T1000 (cell line): ENCODE results near the gene PER2.

Source experiments
- DNase-seq: peaks from one replicate; lab custom pipeline; 2025; ENCODE audit warnings: mixed read lengths; lab: John Stamatoyannopoulos, UW

PER2 gene

DNA sequence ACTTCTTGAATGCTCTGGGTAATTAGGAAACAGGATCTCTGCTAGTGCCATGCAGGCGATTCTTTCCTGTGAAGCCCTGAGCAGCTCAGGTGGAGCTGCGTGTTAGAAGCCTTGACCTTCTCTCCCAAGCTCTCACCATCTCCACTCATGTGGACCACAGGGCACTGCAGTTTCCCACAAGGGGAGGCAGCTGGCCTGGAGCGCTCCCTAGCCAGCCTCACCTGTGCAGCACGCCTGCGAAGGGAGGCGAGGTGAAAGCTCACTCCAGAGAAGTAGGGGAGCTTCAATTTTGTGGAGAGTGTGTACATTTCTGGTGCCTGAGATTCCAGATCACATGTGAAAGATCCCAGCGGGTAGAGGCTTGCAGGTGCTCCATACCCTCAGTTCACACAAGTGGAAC, 37.5 kb downstream of the PER2 start:
- no peak for DNase-seq

GRCh38 chr2:238247841-238248453, 40.5 kb downstream of the PER2 start:
- no peak for DNase-seq

DNA sequence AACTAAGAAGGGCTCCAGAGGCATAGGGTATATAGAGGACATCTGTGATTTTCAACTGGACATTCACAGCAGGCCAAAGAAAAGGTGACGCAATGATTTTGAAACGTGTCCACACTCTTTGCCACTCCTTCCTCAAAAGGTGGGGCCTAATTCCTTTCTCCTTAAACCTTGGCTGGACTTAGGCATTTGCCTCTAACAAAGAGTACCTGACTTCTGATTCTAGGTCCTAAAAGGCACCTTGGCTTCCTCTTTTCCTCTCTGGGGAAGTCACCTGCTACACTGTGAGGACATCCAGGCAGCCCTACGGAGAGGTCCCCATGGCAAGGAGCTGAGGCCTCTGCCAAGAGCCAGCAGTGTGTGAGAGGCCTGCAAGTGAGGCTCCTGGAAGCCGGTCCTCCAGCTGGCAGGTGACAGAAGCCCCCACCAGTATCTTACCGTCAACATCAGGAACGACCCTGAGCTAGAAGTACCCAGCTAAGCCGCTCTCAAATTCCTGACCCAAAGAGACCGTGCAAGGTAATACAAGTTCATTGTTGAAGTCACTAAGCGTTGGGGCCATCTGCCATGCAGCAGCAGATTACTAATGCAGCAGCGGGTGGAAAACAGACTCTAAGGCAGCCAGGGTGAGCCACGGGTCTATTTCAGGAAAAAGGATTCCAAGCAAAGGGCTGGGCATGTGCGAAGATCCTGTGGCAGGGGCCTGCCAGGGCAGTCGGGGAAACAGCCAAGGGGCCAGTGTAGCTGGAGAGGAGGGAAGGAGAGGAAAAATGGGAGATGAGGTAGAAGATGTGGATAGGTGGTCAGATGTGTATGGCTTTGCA, 41.2 kb downstream of the PER2 start:
- no peak for DNase-seq

DNA sequence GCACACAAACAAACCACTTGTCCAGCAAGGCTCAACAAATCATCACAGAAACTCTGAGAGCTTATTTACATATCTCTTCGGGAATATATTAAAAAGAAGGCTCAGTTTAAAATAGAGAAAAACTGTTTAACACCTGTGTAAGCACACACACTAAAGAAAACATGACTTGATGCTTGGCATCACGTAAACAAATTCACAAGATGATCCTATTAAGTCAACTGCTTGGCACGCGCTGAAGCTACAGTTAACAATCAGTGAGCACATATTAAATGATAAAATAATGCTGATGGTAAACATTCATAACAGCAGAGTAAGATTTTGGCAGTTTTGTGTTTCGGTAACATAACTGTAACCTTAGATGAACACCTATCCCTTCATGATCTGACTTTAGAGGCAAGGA, 44.3 kb downstream of the PER2 start:
- DNase-seq = no peak

- no peak for DNase-seq
Observed at GRCh38 chr2:238243496-238244076, 44.8 kb downstream of the PER2 start.

GRCh38 chr2:238242731-238243495, 45.5 kb downstream of the PER2 start:
- DNase-seq = no peak

GRCh38 chr2:238241970-238242369, 46.4 kb downstream of the PER2 start:
- no peak for DNase-seq

- no peak for DNase-seq
Observed at GRCh38 chr2:238240757-238241711, 47.4 kb downstream of the PER2 start.

GRCh38 chr2:238239863-238240756, 48.3 kb downstream of the PER2 start, which contains the start of gene HES6:
Gene HES6, minus strand, starts transcription at chr2:238240038. Its CDS starts 133 bp downstream, at chr2:238239905.
- peak; percentile 73 for DNase-seq

GRCh38 chr2:238239543-238239862, 48.9 kb downstream of the PER2 start:
- DNase-seq = no peak

DNA sequence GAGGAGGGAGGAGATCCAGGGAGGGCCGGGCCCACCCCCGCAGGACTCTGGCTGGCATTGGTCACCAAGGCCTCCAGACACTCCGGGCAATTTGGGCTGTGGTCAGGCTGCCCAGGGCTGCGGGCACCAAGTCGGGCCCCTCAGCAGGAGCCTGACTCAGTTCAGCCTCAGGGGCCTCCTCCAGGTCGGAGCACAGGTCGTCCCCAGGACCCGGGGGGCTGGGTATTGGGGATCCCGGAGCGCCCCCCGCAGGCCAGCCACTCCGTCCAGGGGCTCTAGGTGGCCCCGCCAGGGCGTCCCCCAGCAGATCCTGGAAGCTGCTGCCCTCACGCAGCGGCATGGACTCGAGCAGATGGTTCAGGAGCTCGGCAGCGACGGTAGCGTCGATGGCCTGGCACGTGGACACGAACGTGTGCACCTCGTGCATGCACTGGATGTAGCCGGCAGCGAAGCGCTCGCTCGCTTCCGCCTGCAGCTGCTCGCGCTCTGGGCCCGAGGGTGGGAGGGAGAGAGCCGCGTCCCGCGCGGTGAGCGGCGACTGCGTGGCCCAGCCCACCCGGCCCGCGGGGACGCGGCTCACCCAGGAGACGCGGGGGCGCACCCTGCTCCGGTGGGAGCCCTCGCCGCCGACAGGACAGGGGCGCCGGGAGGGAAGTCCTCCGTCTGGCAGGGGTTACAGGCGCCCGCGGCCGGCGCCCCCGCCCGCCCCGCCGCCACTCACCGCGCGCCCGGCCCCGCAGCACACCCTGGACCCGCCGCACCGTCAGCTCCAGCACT, 49.5 kb downstream of the PER2 start:
- no peak for DNase-seq

GRCh38 chr2:238238311-238238765, 50.1 kb downstream of the PER2 start:
- no peak for DNase-seq

GRCh38 chr2:238237431-238238135, 50.8 kb downstream of the PER2 start:
- no peak for DNase-seq

DNA sequence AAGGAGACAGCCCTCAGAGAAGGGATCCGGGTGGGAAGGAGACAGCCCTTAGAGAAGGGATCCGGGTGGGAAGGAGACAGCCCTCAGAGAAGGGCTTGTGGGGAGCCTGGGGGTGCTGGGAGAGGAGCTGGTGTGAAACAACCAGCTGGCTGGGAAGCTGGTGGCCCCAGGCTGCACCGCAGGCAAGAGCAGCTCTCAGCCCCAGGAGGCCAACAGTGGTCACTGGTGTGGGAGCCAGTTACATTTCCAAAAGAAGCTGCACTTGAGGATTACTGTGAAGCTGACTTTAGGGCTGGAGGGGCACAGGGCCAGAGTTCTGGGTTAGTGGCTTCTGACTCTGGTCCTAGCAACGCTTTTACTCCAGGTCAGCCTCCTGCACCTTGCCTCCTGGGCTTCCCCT, 51.8 kb downstream of the PER2 start:
- DNase-seq = no peak

DNA sequence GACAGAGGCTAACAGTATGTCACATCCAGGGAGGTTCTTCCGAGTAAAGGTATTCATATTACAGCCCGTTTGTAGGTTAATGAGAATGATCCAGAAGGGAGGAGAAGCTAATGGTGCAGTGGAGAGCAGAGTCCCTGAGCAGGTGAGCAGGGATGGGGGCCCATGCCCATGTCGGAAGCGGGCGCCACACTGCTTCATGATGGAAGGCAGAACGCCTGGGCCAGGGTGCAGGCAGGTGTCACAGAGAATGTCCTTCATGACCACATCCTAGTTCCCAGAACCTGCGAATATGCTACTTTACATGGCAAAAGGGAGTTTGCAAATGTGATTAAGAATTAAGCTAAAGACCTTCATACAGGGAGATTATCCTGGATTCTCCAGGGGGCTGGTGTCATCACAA, 52.6 kb downstream of the PER2 start:
- DNase-seq = no peak

DNA sequence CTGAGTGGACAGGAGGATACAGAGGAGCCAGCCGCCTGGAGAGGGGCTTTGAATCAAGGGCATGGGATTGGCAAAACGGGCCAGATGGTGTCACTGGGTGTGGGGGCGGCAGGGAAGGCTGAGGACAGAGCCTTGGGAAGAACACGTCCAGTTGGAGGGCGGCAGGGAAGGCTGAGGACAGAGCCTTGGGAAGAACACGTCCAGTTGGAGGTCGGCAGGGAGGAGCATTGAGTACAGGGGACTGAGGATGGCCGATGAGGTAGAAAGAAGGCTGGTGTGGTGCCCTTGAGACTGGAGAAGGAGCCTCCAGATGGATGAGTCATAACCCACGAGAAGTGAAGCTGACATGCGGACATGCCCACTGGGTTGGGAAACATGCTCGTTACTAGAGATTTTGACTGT, 53.1 kb downstream of the PER2 start:
- no peak for DNase-seq

- DNase-seq = no peak
Observed at GRCh38 chr2:238233625-238234024, 54.8 kb downstream of the PER2 start.

- DNase-seq = no peak
Observed at GRCh38 chr2:238231809-238232208, 56.6 kb downstream of the PER2 start.
